Measurements from ENCODE around the gene SHMT2.

Gene SHMT2

GRCh38 chr12:57250956-57251355 lies 21.4 kb downstream of the SHMT2 start, which contains the start of gene STAC3:
Gene STAC3 (minus strand): TSS chr12:57251187. CDS start chr12:57249636, 1,551 bp downstream.
- no peak for TF ChIP-seq CTCF (IDR thresholded peaks at IDR 0.05; ENCODE audit: low read depth, low read length)
- no peak for DNase-seq (ENCODE audit: extremely low read depth, low read depth)

- TF ChIP-seq CTCF (IDR thresholded peaks at IDR 0.05; ENCODE audit: low read depth, low read length), result no peak
- DNase-seq (ENCODE audit: extremely low read depth, low read depth), result no peak
Observed at GRCh38 chr12:57254506-57255280, 25.2 kb downstream of the SHMT2 start.

- DNase-seq (ENCODE audit: extremely low read depth, low read depth), result no peak
- no peak for TF ChIP-seq CTCF (IDR thresholded peaks at IDR 0.05; ENCODE audit: low read depth, low read length)
Observed at GRCh38 chr12:57255916-57256315, 26.4 kb downstream of the SHMT2 start.

- TF ChIP-seq CTCF (IDR thresholded peaks at IDR 0.05; ENCODE audit: low read depth, low read length), result no peak
- DNase-seq (ENCODE audit: extremely low read depth, low read depth), result no peak
Observed at GRCh38 chr12:57258977-57259970, 29.8 kb downstream of the SHMT2 start.

GRCh38 chr12:57260366-57260765 lies 30.9 kb downstream of the SHMT2 start:
- no peak for DNase-seq (ENCODE audit: extremely low read depth, low read depth)
- no peak for TF ChIP-seq CTCF (IDR thresholded peaks at IDR 0.05; ENCODE audit: low read depth, low read length)

GRCh38 chr12:57261428-57261865 lies 31.9 kb downstream of the SHMT2 start:
- no peak for TF ChIP-seq CTCF (IDR thresholded peaks at IDR 0.05; ENCODE audit: low read depth, low read length)
- no peak for DNase-seq (ENCODE audit: extremely low read depth, low read depth)
